Testis (tissue), 2 donors: ENCODE measurements around the gene PRPSAP1.

Experiments
- POLR2A ChIP-seq: fragments of 450-650 bp; IDR thresholded peaks from one replicate; pipeline ENCODE4 v1.6.1; 2017; ENCODE audit warnings: antibody characterized with exemption, mild to moderate bottlenecking, moderate library complexity
- TF ChIP-seq, protein P1 (sequence below), 3 experiments: fragments of 450-650 bp in 2 of 3; fragments of 200-600 bp in 1 of 3; sonication (generic) in 1 of 3; IDR thresholded peaks; one replicate each; pipeline ENCODE4 v1.5.1; 2016 to 2019; ENCODE audit warnings: antibody characterized with exemption in 3 of 3, mild to moderate bottlenecking in 2 of 3, moderate library complexity in 1 of 3

DNA sequence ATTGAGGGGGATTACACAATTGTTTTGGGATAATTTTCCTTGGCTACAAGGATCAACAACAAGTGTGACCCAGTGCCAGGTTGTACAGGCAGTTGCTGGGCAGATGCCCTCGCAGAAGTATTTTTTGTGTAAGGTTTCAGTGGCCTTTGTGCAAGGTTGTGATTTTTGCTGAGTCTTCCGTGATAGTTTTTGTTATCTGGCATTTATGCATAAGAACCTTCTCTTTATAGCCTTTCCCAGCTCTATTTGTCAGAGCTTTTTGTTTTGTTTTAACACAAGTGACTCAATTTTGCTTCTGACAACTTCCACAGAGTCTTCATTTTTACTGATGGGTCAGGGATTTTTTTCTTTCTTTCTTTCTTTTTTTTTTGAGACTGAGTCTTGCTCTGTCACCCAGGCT is 6.7 kb upstream of the PRPSAP1 start:
- TF ChIP-seq POLR2A: no peak
- TF ChIP-seq, protein P1, sequence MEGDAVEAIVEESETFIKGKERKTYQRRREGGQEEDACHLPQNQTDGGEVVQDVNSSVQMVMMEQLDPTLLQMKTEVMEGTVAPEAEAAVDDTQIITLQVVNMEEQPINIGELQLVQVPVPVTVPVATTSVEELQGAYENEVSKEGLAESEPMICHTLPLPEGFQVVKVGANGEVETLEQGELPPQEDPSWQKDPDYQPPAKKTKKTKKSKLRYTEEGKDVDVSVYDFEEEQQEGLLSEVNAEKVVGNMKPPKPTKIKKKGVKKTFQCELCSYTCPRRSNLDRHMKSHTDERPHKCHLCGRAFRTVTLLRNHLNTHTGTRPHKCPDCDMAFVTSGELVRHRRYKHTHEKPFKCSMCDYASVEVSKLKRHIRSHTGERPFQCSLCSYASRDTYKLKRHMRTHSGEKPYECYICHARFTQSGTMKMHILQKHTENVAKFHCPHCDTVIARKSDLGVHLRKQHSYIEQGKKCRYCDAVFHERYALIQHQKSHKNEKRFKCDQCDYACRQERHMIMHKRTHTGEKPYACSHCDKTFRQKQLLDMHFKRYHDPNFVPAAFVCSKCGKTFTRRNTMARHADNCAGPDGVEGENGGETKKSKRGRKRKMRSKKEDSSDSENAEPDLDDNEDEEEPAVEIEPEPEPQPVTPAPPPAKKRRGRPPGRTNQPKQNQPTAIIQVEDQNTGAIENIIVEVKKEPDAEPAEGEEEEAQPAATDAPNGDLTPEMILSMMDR (IDR thresholded peaks at IDR 0.05): no peak
